ENCODE data around the gene PODXL.

Gene PODXL

GRCh38 chr7:131563918-131564317 lies 7.5 kb upstream of the PODXL start:
- no peak for DNase-seq

- no peak for DNase-seq
Observed at GRCh38 chr7:131562941-131563340, 6.5 kb upstream of the PODXL start.

- no peak for DNase-seq
Observed at GRCh38 chr7:131560061-131560460, 3.6 kb upstream of the PODXL start.

GRCh38 chr7:131557652-131558385 lies 1.4 kb upstream of the PODXL start:
- DNase-seq, result no peak

- no peak for DNase-seq
Observed at GRCh38 chr7:131556909-131557651, 652 bp upstream of the PODXL start.

GRCh38 chr7:131555552-131556052 lies 826 bp downstream of the PODXL start:
- no peak for DNase-seq

- no peak for DNase-seq
Observed at GRCh38 chr7:131554880-131555516, 1.4 kb downstream of the PODXL start.

- no peak for DNase-seq
Observed at GRCh38 chr7:131553931-131554330, 2.5 kb downstream of the PODXL start.

- no peak for DNase-seq
Observed at GRCh38 chr7:131552053-131552452, 4.4 kb downstream of the PODXL start.

- DNase-seq, result no peak
Observed at GRCh38 chr7:131550846-131551245, 5.6 kb downstream of the PODXL start.

GRCh38 chr7:131548371-131548770 lies 8.1 kb downstream of the PODXL start:
- DNase-seq, result no peak

GRCh38 chr7:131547589-131547988 lies 8.8 kb downstream of the PODXL start:
- no peak for DNase-seq

GRCh38 chr7:131546583-131547141 lies 9.8 kb downstream of the PODXL start:
- peak; percentile 45 for DNase-seq

GRCh38 chr7:131546126-131546525 lies 10.3 kb downstream of the PODXL start:
- no peak for DNase-seq

- DNase-seq, result no peak
Observed at GRCh38 chr7:131544449-131545301, 11.8 kb downstream of the PODXL start.

- DNase-seq, result no peak
Observed at GRCh38 chr7:131544021-131544420, 12.4 kb downstream of the PODXL start.

- no peak for DNase-seq
Observed at GRCh38 chr7:131543298-131543697, 13.1 kb downstream of the PODXL start.

GRCh38 chr7:131540491-131541162 lies 15.8 kb downstream of the PODXL start:
- no peak for DNase-seq

GRCh38 chr7:131538813-131539179 lies 17.6 kb downstream of the PODXL start:
- DNase-seq, result no peak

- DNase-seq, result no peak
Observed at GRCh38 chr7:131538071-131538812, 18.2 kb downstream of the PODXL start.

GRCh38 chr7:131537571-131537978 lies 18.9 kb downstream of the PODXL start:
- no peak for DNase-seq

Data from activated T-cell treated with anti-CD3 and anti-CD28 coated beads, Interleukin-2, amount 50 U/mL, for 1 hour (primary cell).